ENCODE measurements around the gene GAS2L3. TPM values are rescaled to one million over a fixed set of nuclear protein-coding genes. Genes with fewer than 3 reads are reported as not detected.
A peak's percentile ranks its signal among the peaks of the same experiment; 100 is the strongest.

GAS2L3 gene
- total RNA-seq, 1 donor from 2014 or later = 20.0 TPM

- TF ChIP-seq CTCF (conservative IDR thresholded peaks at IDR 0.05; ENCODE audit: low read depth, low read length) = no peak
- DNase-seq (ENCODE audit: low read depth) = no peak
- no peak overlapping the region for H3K4me3 ChIP-seq (ENCODE audit: low read depth, low read length)
Measured at GRCh38 chr12:100564090-100564489, 9.4 kb upstream of the GAS2L3 start.

DNA sequence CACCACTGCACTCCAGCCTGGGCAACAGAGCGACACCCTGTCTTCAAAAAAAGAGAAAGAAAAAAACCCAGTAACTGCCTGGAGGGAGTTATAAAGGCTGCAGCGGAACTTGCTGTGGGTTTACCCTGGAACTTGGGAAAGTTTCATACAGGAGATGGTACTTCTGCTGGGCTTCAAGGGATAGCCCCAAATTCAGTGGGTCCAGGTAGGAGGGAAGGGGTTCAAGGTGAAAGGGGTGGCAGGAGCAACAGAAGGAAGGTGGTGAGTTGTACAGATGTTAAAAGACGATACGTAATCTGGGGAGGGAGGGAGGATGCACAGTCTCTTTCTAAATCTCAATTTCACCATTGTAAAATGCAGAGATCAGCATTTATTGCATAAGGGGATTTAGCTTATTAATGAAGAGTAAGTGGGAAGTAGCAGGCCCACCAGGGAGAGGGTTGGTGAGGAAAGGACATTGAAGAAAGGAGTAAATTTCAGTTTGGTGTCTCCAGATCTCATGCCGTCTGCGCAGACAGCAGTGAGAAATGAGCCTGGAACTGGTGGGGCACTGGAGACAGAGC, 8.5 kb upstream of the GAS2L3 start:
- no peak for TF ChIP-seq CTCF (conservative IDR thresholded peaks at IDR 0.05; ENCODE audit: low read depth, low read length)
- DNase-seq (ENCODE audit: low read depth) = no peak
- no peak overlapping the region for H3K4me3 ChIP-seq (ENCODE audit: low read depth, low read length)

GRCh38 chr12:100565987-100566545, 7.4 kb upstream of the GAS2L3 start:
- H3K4me3 ChIP-seq (ENCODE audit: low read depth, low read length) = no peak overlapping the region
- DNase-seq (ENCODE audit: low read depth) = no peak
- peak; percentile 32 for TF ChIP-seq CTCF (conservative IDR thresholded peaks at IDR 0.05; ENCODE audit: low read depth, low read length)

- no peak for DNase-seq (ENCODE audit: low read depth)
- no peak for TF ChIP-seq CTCF (conservative IDR thresholded peaks at IDR 0.05; ENCODE audit: low read depth, low read length)
- H3K4me3 ChIP-seq (ENCODE audit: low read depth, low read length) = no peak overlapping the region
Measured at GRCh38 chr12:100566887-100567637, 6.4 kb upstream of the GAS2L3 start.

DNA sequence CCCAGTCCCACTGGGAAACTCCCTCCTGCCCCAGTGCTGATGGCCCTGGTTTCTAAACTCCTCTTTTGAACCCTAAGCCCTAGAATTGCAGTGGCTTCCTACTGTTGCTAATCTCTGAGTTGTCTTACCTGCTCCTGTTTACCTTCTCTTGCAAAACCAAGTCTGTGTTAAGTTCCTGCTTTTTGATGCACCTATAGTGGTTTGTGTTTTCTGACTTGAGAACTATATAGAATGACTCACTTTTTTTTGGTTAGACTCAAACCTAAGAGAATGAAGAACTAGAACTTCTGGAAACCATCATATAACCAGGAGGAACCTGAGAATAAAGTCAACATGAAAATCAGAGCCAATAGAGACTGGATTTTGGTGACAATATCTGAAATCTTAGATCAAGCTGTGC, 5.5 kb upstream of the GAS2L3 start:
- H3K4me3 ChIP-seq (ENCODE audit: low read depth, low read length) = no peak overlapping the region
- TF ChIP-seq CTCF (conservative IDR thresholded peaks at IDR 0.05; ENCODE audit: low read depth, low read length) = no peak
- no peak for DNase-seq (ENCODE audit: low read depth)

- TF ChIP-seq CTCF (conservative IDR thresholded peaks at IDR 0.05; ENCODE audit: low read depth, low read length) = no peak
- no peak overlapping the region for H3K4me3 ChIP-seq (ENCODE audit: low read depth, low read length)
- no peak for DNase-seq (ENCODE audit: low read depth)
Measured at GRCh38 chr12:100572184-100572583, 1.3 kb upstream of the GAS2L3 start.
